ENCODE results near the gene ZNF579. TPM values are rescaled to one million over a fixed set of nuclear protein-coding genes. Genes with fewer than 3 reads are reported as not detected.

The ZNF579 gene
- total RNA-seq, 2 experiments from 2014 or later: 10.1 to 10.4 TPM

DNA sequence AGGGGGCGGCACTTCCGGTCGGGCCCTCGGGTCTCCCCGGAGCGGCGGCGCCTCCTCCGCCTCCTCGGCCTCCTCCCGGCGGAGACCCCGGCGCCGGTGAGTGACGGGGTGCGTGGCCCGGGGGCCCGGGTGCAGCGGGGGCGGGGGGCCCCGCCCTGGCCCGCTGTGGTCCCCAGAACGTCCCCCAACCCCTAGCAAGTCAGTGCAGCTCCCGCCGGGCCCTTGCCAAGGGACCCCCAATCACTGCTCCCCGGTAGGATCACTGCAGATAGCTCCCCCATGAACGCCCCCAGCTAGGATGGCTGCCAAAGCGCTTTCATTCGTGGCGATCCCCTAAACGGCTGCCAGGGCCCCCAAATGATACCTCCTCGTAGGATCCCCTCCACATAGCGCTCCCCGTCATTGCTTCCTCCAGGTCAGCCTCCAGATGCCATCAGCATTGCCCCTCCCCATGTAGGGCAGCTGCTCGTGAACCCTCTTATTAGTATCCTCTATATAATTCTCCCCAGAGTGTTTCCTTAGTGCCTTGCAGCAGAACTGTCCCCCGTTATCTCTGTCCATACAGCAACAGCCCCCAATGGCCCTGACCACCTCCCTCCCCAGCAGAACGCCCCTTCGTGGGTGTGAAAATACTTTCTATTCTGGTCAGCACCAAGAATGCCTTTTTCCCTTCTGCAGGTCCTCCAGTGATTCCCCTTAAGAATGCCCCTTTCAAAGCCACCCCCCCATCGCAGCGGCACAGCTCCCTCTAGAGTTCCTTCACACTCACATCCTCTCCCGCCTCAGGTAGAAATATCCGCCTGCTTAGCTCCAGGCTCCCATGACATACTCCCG, 25.2 kb upstream of the ZNF579 start, which contains the start of gene ZNF865:
ZNF865 (plus strand) TSS at position 11 of the 834 bp plus-strand sequence. CDS start 7,972 bp downstream, outside the sequence.
- POLR2A ChIA-PET: interaction anchor here (0.8 to 2.8 kb wide), 13 partner anchors 12 to 304 kb away, joined by 3 to 29 read pairs (median 4); partner anchors contain the start of genes NAT14, ZNF628 and ZNF784
- no peaks in the 10 kb centered on the region for H3K27me3 Mint-ChIP-seq
- peak within 1 kb of the TSS; percentile 96 for H3K4me3 Mint-ChIP-seq
- peaks cover 25% of the 10 kb centered on the region for H3K36me3 Mint-ChIP-seq
- peak within 1 kb of the TSS; percentile 92 for H3K27ac Mint-ChIP-seq
- peaks cover 46% of the 10 kb centered on the region for H3K4me1 Mint-ChIP-seq
- ATAC-seq (ENCODE audit: low read depth) (peak; percentile 30), DNase-seq (peak; percentile 69)
- H3K9me3 Mint-ChIP-seq: no peaks in the 10 kb centered on the region

DNA sequence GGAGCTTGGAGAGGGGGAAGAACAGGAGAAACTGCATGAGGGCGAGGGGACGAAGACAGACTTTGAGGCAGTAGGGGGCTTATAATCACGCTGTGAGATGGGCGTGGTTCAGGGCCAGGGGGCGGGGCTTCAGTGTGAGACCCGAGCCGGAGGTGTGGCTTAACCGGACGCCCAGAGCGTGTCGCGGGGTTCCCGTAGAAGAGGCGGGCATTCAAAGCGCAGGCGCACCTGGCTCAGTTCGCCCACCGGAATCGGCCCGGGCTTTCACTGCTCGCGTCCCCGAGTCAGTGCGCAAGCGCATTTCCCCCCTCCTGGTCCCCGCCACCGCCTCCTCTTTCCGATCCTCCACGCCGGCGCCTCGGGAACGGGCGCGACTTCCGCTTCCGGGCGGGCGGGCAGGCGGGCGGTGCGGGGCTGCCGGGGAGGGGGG, 24.6 kb upstream of the ZNF579 start:
- peak overlapping the region; percentile 92 for H3K27ac Mint-ChIP-seq
- H3K4me3 Mint-ChIP-seq: peak overlapping the region; percentile 85
- H3K4me1 Mint-ChIP-seq: peaks cover 46% of the 10 kb centered on the region
- ATAC-seq (ENCODE audit: low read depth): peak; percentile 83
- DNase-seq: peak; percentile 97
- H3K9me3 Mint-ChIP-seq: no peaks in the 10 kb centered on the region
- POLR2A ChIA-PET: interaction anchor here (1.1 to 2.8 kb wide), 10 partner anchors 16 to 221 kb away, joined by 3 to 29 read pairs (median 4); partner anchors contain the start of genes NAT14, TMEM238, ZNF628 and ZNF784
- no peaks in the 10 kb centered on the region for H3K27me3 Mint-ChIP-seq
- H3K36me3 Mint-ChIP-seq: peaks cover 23% of the 10 kb centered on the region

DNA sequence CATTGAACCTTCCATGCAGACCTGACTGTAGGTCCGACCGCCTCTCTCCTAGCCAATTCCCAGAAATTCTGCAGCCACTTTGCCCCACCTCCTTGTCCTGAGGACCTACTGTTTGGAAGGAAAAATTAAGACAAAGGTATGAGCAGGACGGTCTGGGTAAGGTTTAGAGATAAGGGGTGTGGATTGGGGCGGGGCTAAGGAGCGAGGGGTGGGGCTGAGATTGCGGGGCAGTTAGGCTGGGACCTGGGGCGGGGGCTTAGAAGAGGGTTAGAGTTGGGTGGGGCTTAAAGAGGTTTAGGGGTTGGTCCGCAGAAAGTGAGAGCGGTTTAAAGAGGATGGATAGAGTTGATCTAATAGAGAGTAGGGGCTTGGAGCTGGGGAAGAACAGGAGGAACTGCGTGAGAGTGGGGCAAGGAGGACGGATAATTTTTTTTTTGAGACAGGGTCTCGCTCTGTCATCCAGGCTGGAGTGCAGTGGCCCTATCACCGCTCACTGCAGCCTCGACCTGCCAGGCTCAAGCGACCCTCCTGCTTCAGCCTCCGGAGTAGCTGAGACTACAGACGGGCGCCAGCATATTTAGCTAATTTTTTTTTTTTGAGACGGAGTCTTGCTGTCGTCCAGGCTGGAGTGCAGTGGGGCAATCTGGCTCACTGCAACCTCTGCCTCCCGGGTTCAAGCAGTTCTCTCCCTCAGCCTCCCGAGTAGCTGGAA, 23.1 kb upstream of the ZNF579 start:
- POLR2A ChIA-PET: interaction anchor here (0.6 to 2.8 kb wide), 7 partner anchors 22 to 265 kb away, joined by 3 to 29 read pairs (median 4); partner anchors contain the start of genes TMEM238, UBE2S, ZNF628 and ZNF784
- peaks cover 44% of the 10 kb centered on the region for H3K4me1 Mint-ChIP-seq
- H3K9me3 Mint-ChIP-seq: no peaks in the 10 kb centered on the region
- H3K4me3 Mint-ChIP-seq: peak overlapping the region; percentile 85
- ATAC-seq (ENCODE audit: low read depth): no peak
- DNase-seq: no peak
- no peaks in the 10 kb centered on the region for H3K27me3 Mint-ChIP-seq
- H3K27ac Mint-ChIP-seq: peak overlapping the region; percentile 78
- peaks cover 16% of the 10 kb centered on the region for H3K36me3 Mint-ChIP-seq

GRCh38 chr19:55603115-55603514, 22.5 kb upstream of the ZNF579 start:
- no peaks in the 10 kb centered on the region for H3K27me3 Mint-ChIP-seq
- ATAC-seq (ENCODE audit: low read depth) (no peak), DNase-seq (no peak)
- H3K36me3 Mint-ChIP-seq: peaks cover 15% of the 10 kb centered on the region
- no peaks in the 10 kb centered on the region for H3K9me3 Mint-ChIP-seq
- H3K4me1 Mint-ChIP-seq: peaks cover 44% of the 10 kb centered on the region
- H3K4me3 Mint-ChIP-seq: peak overlapping the region; percentile 38
- POLR2A ChIA-PET: interaction anchor here (1.7 kb wide), 1 partner anchor 195 kb away, joined by 4 read pairs; the partner anchor contains the start of gene UBE2S
- peak overlapping the region; percentile 78 for H3K27ac Mint-ChIP-seq

DNA sequence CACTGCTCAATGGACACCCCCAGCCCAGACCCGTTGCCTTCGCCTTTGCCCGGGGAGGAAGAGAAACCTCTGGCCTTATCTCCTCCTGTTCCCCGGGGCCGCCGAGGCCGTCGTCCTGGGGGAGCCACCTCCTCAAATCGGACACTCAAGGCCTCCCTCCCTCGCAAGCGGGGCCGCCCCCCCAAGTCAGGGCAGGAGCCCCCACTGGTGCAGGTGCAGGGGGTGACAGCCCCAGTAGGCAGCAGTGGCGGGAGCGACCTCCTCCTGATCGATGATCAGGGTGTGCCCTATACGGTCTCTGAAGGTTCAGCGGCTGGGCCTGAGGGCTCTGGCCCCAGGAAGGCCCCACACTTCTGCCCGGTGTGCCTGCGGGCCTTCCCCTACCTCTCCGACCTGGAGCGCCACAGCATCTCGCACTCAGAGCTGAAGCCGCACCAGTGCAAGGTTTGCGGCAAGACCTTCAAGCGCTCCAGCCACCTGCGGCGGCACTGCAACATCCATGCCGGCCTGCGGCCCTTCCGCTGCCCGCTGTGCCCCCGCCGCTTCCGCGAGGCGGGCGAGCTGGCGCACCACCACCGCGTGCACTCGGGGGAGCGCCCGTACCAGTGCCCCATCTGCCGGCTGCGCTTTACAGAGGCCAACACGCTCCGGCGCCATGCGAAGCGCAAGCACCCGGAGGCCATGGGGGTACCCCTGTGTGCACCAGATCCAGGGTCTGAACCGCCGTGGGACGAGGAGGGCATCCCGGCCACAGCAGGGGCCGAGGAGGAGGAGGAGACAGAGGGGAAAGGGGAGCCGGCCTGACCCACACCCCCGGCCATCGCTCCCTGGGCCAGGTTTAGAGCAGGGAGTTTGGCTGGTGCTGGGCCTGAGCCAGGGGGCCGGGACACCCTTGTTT, 21.7 kb upstream of the ZNF579 start:
- POLR2A ChIA-PET: no interaction called here
- no peaks in the 10 kb centered on the region for H3K27me3 Mint-ChIP-seq
- no peaks in the 10 kb centered on the region for H3K9me3 Mint-ChIP-seq
- H3K36me3 Mint-ChIP-seq: peaks cover 15% of the 10 kb centered on the region
- no peak overlapping the region for H3K27ac Mint-ChIP-seq
- H3K4me1 Mint-ChIP-seq: peaks cover 40% of the 10 kb centered on the region
- H3K4me3 Mint-ChIP-seq: no peak overlapping the region
- DNase-seq: no peak
- no peak for ATAC-seq (ENCODE audit: low read depth)

- Mint-ChIP-seq H3K27ac (peak overlapping the region; percentile 87), H3K36me3 (peaks cover 18% of the 10 kb centered on the region), H3K9me3 (no peaks in the 10 kb centered on the region), H3K4me3 (peak overlapping the region; percentile 86), H3K4me1 (peaks cover 28% of the 10 kb centered on the region), H3K27me3 (no peaks in the 10 kb centered on the region)
- DNase-seq: no peak
- POLR2A ChIA-PET: interaction anchor here (0.6 to 3.4 kb wide), 3 partner anchors 31 to 125 kb away, joined by 3 to 18 read pairs (median 3); partner anchors contain the start of gene U2AF2
- ATAC-seq (ENCODE audit: low read depth): no peak
Observed at GRCh38 chr19:55601084-55601483, 20.4 kb upstream of the ZNF579 start.

- Mint-ChIP-seq H3K9me3 (no peaks in the 10 kb centered on the region), H3K36me3 (peaks cover 22% of the 10 kb centered on the region), H3K27me3 (no peaks in the 10 kb centered on the region), H3K4me1 (peaks cover 27% of the 10 kb centered on the region), H3K4me3 (peak overlapping the region; percentile 86), H3K27ac (peak overlapping the region; percentile 87)
- no peak for DNase-seq
- POLR2A ChIA-PET: interaction anchor here (0.6 to 3.4 kb wide), 5 partner anchors 17 to 346 kb away, joined by 3 to 18 read pairs (median 4); partner anchors contain the start of gene U2AF2
- no peak for ATAC-seq (ENCODE audit: low read depth)
Observed at GRCh38 chr19:55600662-55601028, 20.0 kb upstream of the ZNF579 start.

DNA sequence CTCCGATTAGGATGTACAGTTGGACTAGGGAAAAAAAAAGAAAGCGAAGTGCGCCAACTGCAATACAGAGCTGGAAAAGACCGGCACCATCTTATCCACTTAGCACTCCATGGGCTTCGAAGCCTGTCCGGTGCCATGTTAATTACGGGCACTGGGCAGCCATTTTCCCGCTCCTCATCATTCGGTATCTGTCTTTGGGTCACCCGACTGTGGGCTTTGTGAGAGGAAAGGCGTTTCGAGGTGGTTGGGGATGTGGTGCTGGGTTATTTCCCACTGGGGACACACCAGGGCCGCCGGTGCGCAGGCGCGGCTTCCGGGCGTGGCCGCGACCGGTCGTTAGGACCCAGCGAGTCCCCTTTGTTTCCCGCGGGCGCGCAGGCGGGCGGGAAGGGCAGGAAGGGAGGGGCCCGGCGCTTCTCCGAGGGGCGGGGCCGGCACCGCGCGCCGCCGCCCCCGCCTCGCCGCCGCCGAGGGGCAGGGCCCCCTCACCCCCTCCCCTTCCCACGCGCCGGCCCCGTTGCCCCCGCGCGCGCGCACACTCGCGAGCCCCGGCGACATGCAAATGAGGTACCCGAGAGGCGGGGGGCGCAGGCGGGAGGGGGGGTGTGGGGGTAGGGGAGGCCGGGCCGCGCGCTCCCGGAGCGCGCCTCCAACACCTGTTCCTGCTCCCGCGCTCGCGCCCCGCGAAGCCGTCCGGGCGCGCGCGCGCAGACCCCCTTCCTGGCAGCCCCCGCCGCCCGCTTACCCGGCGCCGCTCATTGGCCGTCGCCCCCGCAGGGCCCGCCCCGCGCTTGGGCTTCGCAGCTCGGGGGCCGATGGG, 19.4 kb upstream of the ZNF579 start, which contains the start of gene ZNF524:
ZNF524 (plus strand) TSS at position 447 of the 820 bp plus-strand sequence. CDS start 1,825 bp downstream, outside the sequence.
- peak; percentile 91 for DNase-seq
- POLR2A ChIA-PET: interaction anchor here (0.6 to 3.4 kb wide), 21 partner anchors 13 to 1151 kb away, joined by 3 to 49 read pairs (median 4); partner anchors contain the start of genes HSPBP1, ISOC2, LENG8 and TMEM238
- Mint-ChIP-seq H3K36me3 (peaks cover 27% of the 10 kb centered on the region), H3K4me1 (peaks cover 27% of the 10 kb centered on the region), H3K9me3 (no peaks in the 10 kb centered on the region), H3K27me3 (no peaks in the 10 kb centered on the region), H3K4me3 (peak within 1 kb of the TSS; percentile 99), H3K27ac (peak within 1 kb of the TSS; percentile 99)
- peak; percentile 65 for ATAC-seq (ENCODE audit: low read depth)

DNA sequence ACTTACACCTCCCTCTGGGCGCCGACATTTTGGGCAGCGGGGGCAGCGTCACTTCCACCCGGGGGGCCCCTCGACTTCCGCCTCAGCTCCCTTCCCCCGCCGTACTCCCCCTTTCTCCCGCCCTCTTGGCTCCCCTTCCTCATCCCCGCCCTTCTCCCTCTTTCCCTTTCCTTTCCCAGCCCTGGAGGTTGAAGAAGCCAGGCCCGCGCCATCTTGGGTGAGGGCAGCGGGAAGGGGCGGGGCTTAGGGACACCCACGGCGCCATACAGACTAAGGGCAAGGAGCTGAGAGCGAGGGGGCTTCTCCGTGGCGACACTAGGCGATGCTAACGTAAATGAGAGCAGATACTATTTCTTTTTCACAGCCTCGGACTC, 18.8 kb upstream of the ZNF579 start, which contains the start of gene FIZ1:
FIZ1 (minus strand) TSS at position 50 of the 374 bp plus-strand sequence. CDS start 1,652 bp downstream, outside the sequence.
- peak; percentile 95 for DNase-seq
- Mint-ChIP-seq H3K27ac (peak within 1 kb of the TSS; percentile 99), H3K36me3 (peaks cover 32% of the 10 kb centered on the region), H3K27me3 (no peaks in the 10 kb centered on the region), H3K4me3 (peak within 1 kb of the TSS; percentile 99), H3K9me3 (no peaks in the 10 kb centered on the region), H3K4me1 (peaks cover 23% of the 10 kb centered on the region)
- ATAC-seq (ENCODE audit: low read depth): peak; percentile 77
- POLR2A ChIA-PET: interaction anchor here (0.6 to 3.4 kb wide), 21 partner anchors 12 to 1151 kb away, joined by 3 to 49 read pairs (median 4); partner anchors contain the start of genes HSPBP1, ISOC2, LENG8 and PPP6R1

DNA sequence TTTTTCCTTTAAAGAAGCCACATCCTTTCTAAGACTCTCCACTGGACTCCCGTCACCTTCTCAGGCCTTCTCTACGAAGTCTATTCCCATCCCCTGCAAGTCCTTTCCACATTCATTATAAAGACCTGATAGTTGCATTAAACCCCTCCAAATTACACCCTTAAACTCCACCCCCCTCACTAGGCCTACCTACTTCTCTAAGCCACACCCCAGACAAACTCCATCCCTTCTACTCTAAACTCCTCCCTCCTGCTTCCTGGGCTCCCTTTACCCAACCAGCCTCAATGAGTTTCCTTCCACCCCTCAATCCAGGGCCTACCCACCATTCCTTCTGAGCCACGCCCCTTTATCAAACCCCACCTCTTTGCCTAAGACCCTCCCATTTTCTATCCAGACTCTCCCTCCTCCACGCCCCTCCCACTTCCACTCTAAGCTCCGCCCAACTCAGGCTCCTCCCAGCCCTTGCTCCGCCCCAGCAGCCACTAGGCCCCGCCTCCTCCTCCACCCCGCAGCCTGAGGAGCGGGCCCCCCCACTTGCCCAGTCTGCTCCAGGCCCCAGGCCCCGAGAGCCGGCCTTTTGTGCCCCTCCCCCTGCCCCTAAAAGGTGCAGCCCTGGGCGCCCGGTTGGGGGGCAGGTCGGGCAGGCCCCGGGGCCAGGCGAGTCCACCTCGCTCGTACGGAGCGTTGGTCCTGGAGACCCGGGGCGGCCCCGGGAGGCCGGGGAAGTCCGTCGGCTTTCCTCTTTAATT, 18.2 kb upstream of the ZNF579 start:
- peak; percentile 97 for DNase-seq
- H3K4me3 Mint-ChIP-seq: peak overlapping the region; percentile 99
- H3K27me3 Mint-ChIP-seq: no peaks in the 10 kb centered on the region
- H3K4me1 Mint-ChIP-seq: peaks cover 21% of the 10 kb centered on the region
- ATAC-seq (ENCODE audit: low read depth): peak; percentile 59
- H3K9me3 Mint-ChIP-seq: no peaks in the 10 kb centered on the region
- POLR2A ChIA-PET: interaction anchor here (0.6 to 3.4 kb wide), 21 partner anchors 12 to 1150 kb away, joined by 3 to 49 read pairs (median 4); partner anchors contain the start of genes HSPBP1, ISOC2, LENG8 and PPP6R1
- H3K27ac Mint-ChIP-seq: peak overlapping the region; percentile 99
- peaks cover 32% of the 10 kb centered on the region for H3K36me3 Mint-ChIP-seq

DNA sequence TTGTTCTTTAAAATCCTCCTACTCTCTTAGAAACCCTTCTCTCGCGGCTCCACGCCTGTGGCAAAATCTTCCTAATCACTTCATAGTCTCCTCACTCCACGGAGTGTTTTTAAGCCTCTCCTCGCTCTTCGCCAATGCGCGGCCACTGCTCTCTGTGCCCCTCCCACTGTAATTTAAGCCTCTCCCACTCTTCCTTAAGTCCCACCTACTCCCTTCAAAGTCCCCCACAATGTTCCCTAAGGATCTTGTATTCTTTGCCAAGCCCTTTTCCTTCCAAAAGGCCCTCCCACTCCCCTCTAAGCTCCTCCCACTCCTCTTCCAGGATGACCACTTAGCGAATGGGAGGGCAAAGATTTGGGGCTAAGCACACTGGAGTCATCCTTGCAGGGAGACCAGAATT, 17.4 kb upstream of the ZNF579 start:
- ATAC-seq (ENCODE audit: low read depth): no peak
- H3K9me3 Mint-ChIP-seq: no peaks in the 10 kb centered on the region
- no peak overlapping the region for H3K27ac Mint-ChIP-seq
- DNase-seq: no peak
- peaks cover 33% of the 10 kb centered on the region for H3K36me3 Mint-ChIP-seq
- POLR2A ChIA-PET: interaction anchor here (0.6 to 3.4 kb wide), 4 partner anchors 23 to 57 kb away, joined by 5 to 49 read pairs (median 13); partner anchors contain the start of genes U2AF2 and ZNF784
- H3K27me3 Mint-ChIP-seq: no peaks in the 10 kb centered on the region
- peaks cover 17% of the 10 kb centered on the region for H3K4me1 Mint-ChIP-seq
- no peak overlapping the region for H3K4me3 Mint-ChIP-seq
